HFF-Myc (cell line): ENCODE data around the gene FBXO31.

Experiments used
- DNase-seq: peaks from one replicate; pipeline ENCODE4 v3.0.0-alpha.2; 2011; ENCODE audit warnings: low read depth; ENCODE audit errors: extremely low read depth
- H3K4me3 ChIP-seq: replicated peaks from 2 replicates; pipeline ENCODE4 v1.5.1; 2011; ENCODE audit warnings: low read depth, mild to moderate bottlenecking, control low read depth, low read length
- CTCF ChIP-seq: IDR thresholded peaks from 2 replicates; pipeline ENCODE4 v1.5.1; 2012; ENCODE audit warnings: mild to moderate bottlenecking, low read depth, low read length, control low read depth; ENCODE audit errors: missing control alignments

The FBXO31 gene

GRCh38 chr16:87295259-87295658, 88.3 kb downstream of the FBXO31 start:
- H3K4me3 ChIP-seq = no peak overlapping the region
- no peak for TF ChIP-seq CTCF
- DNase-seq = no peak

GRCh38 chr16:87293990-87294389, 89.6 kb downstream of the FBXO31 start:
- no peak for TF ChIP-seq CTCF
- no peak overlapping the region for H3K4me3 ChIP-seq
- no peak for DNase-seq

GRCh38 chr16:87291944-87292343, 91.6 kb downstream of the FBXO31 start:
- no peak overlapping the region for H3K4me3 ChIP-seq
- TF ChIP-seq CTCF = no peak
- DNase-seq = no peak

GRCh38 chr16:87288753-87289362, 94.7 kb downstream of the FBXO31 start:
- peak; percentile 98 for DNase-seq
- no peak overlapping the region for H3K4me3 ChIP-seq
- TF ChIP-seq CTCF = no peak

- no peak for DNase-seq
- TF ChIP-seq CTCF = no peak
- no peak overlapping the region for H3K4me3 ChIP-seq
These were observed 96.5 kb downstream of the FBXO31 start for GRCh38 chr16:87286839-87287626.

- TF ChIP-seq CTCF = no peak
- DNase-seq = no peak
- no peak overlapping the region for H3K4me3 ChIP-seq
These were observed 99.4 kb downstream of the FBXO31 start for GRCh38 chr16:87284183-87284582.
